Activated CD8-positive, alpha-beta memory T cell treated with anti-CD3 and anti-CD28 coated beads for 4 hours (primary cell): ENCODE results near the gene LY9.
"Not testable (repeated sequence)": the region's sequence is repeated elsewhere in the genome, so short reads cannot be mapped to it uniquely, and the experiment has no call there.

Source experiments
- DNase-seq, 2 donors: peaks; one replicate each; pipeline ENCODE4 v3.0.0-alpha.2; 2020; ENCODE audit warnings: low read depth in 2 of 2

LY9 gene

GRCh38 chr1:160863774-160864131 lies 67.8 kb downstream of the LY9 start:
- no peak for DNase-seq

- DNase-seq: no peak
Observed at GRCh38 chr1:160864173-160864572, 68.2 kb downstream of the LY9 start.

- no peak for DNase-seq
Observed at GRCh38 chr1:160865337-160865736, 69.4 kb downstream of the LY9 start.

- DNase-seq: no peak
Observed at GRCh38 chr1:160866001-160866694, 70.2 kb downstream of the LY9 start.

- DNase-seq: no peak
Observed at GRCh38 chr1:160866695-160867260, 70.8 kb downstream of the LY9 start.

GRCh38 chr1:160867651-160868050 lies 71.7 kb downstream of the LY9 start:
- not testable (repeated sequence) for DNase-seq

GRCh38 chr1:160868141-160868540 lies 72.2 kb downstream of the LY9 start:
- DNase-seq: no peak

- DNase-seq: no peak
Observed at GRCh38 chr1:160874935-160875334, 79.0 kb downstream of the LY9 start.

GRCh38 chr1:160875591-160875990 lies 79.6 kb downstream of the LY9 start:
- DNase-seq: not testable (repeated sequence)

- no peak for DNase-seq
Observed at GRCh38 chr1:160876311-160876710, 80.3 kb downstream of the LY9 start.

- DNase-seq: no peak
Observed at GRCh38 chr1:160877221-160877620, 81.2 kb downstream of the LY9 start.
